T-helper 1 cell (primary cell): ENCODE measurements around the gene EIF1B.

Experiments used
- DNase-seq, 5 donors: peaks; one replicate each; pipeline ENCODE4 v3.0.0-alpha.2; 2012 to 2020

The EIF1B gene

DNA sequence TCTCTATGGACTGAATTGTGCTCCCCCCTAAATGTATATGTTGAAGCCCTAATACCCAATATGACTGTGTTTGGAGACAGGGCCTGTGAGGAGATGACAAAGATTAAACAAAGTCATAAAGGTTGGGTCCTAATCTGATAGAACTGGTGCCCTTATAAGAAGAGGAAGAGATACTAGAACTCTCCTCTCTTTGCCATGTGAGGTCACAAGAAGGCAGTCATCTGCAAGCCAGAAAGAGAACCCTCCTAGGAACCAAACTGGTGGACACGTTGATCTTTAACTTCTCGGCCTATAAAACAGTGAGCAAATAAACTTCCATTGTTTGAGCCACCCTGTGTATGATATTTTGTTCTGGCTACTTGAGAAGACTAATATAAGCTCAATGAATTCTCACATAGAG is 45.9 kb downstream of the EIF1B start:
- no peak for DNase-seq

DNA sequence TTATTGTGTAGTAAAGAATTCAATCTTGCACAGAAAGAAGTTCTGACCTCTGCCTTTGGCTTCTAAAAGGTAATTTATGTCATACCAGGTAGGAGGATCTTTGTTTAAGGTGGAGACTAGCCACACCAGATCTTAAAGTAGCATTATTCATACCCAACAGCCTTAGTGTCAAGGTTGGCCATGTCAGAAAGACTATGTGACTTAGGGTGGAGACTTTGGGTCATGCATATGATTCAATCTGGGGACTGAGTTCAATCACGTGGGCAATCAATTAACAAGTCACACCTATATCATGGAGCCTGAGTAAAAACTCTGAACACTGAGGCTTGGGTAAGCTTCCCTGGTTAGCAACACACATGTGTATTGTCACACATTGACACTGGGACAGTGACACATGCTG is 48.9 kb downstream of the EIF1B start:
- no peak for DNase-seq
